Testis (tissue), 2 donors: ENCODE results near the gene CYP1A2.

Experiments
- POLR2A ChIP-seq: fragments of 450-650 bp; IDR thresholded peaks from one replicate; pipeline ENCODE4 v1.6.1; 2017; ENCODE audit warnings: antibody characterized with exemption, mild to moderate bottlenecking, moderate library complexity
- TF ChIP-seq, protein P1 (sequence below), 3 experiments: fragments of 450-650 bp in 2 of 3; fragments of 200-600 bp in 1 of 3; sonication (generic) in 1 of 3; IDR thresholded peaks; one replicate each; pipeline ENCODE4 v1.5.1; 2016 to 2019; ENCODE audit warnings: antibody characterized with exemption in 3 of 3, mild to moderate bottlenecking in 2 of 3, moderate library complexity in 1 of 3

DNA sequence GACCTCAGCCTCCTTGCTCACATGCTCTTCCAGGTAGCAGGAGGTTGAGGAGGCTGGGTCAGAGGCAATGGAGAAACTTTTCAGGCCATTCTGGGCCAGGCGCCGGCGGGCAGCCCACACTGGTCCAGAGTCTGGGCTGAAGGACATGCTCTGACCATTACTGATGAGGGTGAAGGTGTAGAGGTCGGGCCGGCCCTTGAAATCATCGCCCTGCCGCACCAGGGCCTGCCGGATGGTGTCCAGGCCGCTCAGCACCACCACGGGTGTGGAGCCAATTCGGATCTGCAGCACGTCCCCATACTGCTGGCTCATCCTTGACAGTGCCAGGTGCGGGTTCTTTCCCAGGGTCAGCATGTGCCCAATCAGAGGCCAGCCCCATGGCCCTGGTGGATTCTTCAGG, 26.1 kb upstream of the CYP1A2 start:
- TF ChIP-seq, protein P1, sequence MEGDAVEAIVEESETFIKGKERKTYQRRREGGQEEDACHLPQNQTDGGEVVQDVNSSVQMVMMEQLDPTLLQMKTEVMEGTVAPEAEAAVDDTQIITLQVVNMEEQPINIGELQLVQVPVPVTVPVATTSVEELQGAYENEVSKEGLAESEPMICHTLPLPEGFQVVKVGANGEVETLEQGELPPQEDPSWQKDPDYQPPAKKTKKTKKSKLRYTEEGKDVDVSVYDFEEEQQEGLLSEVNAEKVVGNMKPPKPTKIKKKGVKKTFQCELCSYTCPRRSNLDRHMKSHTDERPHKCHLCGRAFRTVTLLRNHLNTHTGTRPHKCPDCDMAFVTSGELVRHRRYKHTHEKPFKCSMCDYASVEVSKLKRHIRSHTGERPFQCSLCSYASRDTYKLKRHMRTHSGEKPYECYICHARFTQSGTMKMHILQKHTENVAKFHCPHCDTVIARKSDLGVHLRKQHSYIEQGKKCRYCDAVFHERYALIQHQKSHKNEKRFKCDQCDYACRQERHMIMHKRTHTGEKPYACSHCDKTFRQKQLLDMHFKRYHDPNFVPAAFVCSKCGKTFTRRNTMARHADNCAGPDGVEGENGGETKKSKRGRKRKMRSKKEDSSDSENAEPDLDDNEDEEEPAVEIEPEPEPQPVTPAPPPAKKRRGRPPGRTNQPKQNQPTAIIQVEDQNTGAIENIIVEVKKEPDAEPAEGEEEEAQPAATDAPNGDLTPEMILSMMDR (IDR thresholded peaks at IDR 0.05) = no peak
- TF ChIP-seq POLR2A = no peak
